AG10803 (cell line): ENCODE results near the gene FHIP1A.
A peak's percentile ranks its signal among the peaks of the same experiment; 100 is the strongest.

Experiments used
- DNase-seq: peaks from one replicate; pipeline ENCODE4 v3.0.0; 2010; ENCODE audit warnings: low read depth
- H3K4me3 ChIP-seq: 2 replicates; pipeline ENCODE4 v1.5.1; 2011; ENCODE audit warnings: mild to moderate bottlenecking, low read length, control low read depth
- TF ChIP-seq, protein P1 (sequence below): conservative IDR thresholded peaks from 2 replicates; pipeline ENCODE4 v1.5.1; 2011; ENCODE audit warnings: mild to moderate bottlenecking, low read length, control low read depth, inconsistent platforms

FHIP1A gene

DNA sequence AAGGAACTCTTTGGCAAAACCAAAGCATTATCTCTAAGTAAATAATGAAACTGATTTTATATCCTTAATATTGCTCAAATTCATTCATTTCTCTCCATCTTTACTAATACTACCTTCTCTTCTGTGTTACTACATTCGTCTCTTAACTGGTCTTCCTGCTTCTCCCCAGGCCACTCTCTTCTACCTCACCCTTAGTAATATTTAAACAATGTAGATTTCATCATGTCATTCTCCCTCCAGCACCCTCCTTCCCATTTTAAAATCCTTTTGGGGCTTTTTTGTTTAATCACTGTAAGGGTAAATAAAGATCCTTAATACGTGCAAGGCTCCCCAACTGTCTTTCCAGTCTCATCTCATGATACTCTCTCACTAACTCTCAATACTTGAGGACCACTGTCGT is 19.4 kb downstream of the FHIP1A start:
- no peak for DNase-seq
- H3K4me3 ChIP-seq = no peak overlapping the region
- TF ChIP-seq, protein P1, sequence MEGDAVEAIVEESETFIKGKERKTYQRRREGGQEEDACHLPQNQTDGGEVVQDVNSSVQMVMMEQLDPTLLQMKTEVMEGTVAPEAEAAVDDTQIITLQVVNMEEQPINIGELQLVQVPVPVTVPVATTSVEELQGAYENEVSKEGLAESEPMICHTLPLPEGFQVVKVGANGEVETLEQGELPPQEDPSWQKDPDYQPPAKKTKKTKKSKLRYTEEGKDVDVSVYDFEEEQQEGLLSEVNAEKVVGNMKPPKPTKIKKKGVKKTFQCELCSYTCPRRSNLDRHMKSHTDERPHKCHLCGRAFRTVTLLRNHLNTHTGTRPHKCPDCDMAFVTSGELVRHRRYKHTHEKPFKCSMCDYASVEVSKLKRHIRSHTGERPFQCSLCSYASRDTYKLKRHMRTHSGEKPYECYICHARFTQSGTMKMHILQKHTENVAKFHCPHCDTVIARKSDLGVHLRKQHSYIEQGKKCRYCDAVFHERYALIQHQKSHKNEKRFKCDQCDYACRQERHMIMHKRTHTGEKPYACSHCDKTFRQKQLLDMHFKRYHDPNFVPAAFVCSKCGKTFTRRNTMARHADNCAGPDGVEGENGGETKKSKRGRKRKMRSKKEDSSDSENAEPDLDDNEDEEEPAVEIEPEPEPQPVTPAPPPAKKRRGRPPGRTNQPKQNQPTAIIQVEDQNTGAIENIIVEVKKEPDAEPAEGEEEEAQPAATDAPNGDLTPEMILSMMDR = no peak

DNA sequence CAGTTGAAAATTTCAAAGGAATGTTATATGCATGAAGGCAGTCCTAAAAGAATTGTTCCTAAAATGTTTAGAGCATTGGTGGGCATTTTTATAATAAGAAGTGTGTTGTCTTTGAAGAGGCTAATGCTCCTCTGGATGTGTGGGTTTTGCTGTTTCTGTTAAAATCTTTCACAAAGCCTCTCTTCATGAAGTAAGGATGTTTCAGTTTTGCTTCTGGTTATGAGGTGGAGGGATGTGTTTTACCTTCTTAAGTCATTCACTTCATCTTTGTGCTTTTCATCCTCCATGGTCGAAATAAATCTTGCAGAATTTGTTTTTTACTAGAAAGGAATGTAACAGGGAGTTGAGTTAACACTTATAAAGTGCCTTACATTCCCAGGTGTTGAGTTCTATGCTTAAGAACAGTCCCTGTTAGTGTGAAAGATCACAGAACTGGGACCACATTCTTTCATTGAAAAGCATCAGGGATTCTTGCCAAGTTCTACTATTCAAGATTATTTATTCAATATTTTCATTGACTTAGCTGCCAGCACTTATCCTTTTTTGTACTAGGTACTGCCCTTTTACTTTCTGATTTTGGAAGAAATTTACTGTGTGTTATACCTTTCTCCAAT is 21.1 kb downstream of the FHIP1A start:
- no peak for DNase-seq
- TF ChIP-seq, protein P1 = no peak
- no peak overlapping the region for H3K4me3 ChIP-seq

DNA sequence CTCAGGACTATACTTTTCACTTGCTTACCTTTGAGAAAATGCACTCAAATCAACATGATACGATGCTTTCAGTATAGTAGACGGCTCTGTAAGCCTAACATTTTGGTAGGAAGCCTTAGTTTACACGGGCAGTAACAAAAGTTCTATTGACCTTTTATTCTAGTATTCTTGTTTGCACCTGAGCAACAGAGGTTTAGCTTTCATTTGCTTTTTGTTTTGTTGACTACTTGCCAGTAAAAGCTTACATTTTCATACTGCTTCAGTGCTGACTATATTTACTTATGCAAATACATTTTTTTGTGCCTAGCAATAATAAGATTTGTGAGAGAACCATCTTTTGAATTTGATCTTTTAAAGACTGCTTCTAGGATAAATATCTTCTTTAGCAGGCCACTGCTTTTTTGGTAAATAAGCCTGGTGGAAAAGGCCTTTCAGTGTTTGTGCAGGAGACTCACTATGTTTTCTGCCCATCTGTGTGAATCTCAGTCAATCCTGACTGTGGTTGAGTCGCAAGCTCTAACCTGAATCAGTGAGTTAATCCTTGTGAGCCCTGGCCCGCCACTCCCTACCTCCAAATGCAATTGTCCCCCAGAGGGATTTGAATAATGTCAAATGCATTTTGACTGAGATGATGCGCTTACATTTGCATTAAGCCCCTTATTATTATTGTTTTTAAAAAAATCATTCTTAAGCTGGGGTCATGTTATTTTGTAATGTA is 21.9 kb downstream of the FHIP1A start:
- TF ChIP-seq, protein P1 = no peak
- no peak overlapping the region for H3K4me3 ChIP-seq
- DNase-seq = no peak

DNA sequence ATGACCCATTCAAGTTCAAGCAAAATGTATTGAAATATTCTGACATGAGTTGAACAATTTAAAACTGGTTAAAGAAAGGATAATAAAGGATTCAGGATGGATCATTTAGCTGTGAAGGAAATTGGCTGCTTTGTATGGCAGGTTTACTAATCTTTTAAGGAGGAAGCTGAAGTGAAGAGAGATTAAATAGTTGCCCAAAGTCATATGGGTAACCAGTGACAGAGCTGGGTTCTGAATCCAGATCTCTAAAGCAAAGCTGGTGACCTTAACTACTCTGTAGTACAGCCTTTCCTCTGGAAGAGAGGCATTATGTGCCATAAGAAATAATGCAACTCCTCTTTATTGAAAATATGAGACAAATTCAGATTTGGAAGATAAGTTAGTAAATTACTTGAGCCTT is 22.8 kb downstream of the FHIP1A start:
- TF ChIP-seq, protein P1 = no peak
- H3K4me3 ChIP-seq = no peak overlapping the region
- no peak for DNase-seq

DNA sequence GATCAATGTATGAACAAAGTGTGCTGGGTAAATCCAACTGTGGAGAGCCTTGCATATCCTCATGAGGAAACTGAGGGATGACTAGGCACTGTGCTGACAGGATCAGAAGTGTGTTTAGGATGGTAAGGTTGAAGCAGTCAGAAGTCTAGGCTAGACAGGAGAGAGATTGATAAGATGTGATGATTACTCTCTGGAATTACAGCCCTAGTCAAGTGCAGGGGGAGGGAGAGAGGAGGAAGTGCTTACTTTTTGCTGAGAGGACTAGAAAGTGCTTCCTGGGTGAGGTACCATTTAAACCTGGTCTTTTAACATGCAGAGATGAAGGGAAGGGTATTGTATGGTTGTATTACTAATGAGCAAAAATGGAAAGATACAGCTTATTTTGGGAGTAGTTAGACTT is 23.7 kb downstream of the FHIP1A start:
- no peak overlapping the region for H3K4me3 ChIP-seq
- DNase-seq = no peak
- TF ChIP-seq, protein P1 = no peak

DNA sequence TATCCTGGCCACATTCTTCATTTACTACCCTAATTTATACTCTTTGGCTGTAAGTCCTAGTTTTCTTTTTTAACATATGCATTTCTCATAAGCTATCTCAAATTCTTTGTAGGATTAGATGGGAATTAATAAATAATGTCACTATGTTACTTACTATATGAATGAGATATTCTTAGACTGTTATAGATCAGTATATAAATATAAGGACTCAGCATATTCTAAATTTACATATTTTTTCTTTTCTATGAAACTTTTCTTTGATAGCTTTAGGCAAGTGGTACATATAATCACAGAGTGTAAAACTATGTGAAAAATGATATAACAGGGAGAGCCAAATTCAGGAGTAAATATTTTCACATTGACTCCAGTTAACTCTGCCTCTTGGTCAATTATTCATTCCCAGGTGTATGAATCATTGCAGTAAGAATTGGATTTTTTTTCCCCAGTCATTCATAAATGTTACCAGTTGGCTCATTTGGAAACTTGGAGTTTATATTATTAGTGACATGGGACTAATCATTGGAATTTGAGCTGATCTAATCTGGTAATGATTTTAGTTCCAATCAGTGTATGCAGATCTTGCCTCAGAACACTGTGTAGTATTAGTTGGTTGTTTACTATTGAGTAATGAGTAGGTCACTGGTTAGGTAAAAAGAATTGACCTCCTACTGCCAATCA is 25.3 kb downstream of the FHIP1A start:
- no peak overlapping the region for H3K4me3 ChIP-seq
- DNase-seq = peak; percentile 77
- TF ChIP-seq, protein P1 = no peak
